Embryonic facial prominence (tissue), 1 donor: ENCODE measurements around the gene KLF1.
"Not testable (repeated sequence)": the region's sequence is repeated elsewhere in the genome, so short reads cannot be mapped to it uniquely, and the experiment has no call there.

ENCODE experiments used
- DNase-seq: peaks from one replicate; pipeline ENCODE4 v3.0.0-alpha.2; 2016; ENCODE audit errors: extremely low spot score

Gene KLF1

GRCh38 chr19:12867120-12868099, 19.6 kb downstream of the KLF1 start:
- peak; percentile 30 for DNase-seq

GRCh38 chr19:12866416-12867119, 20.4 kb downstream of the KLF1 start:
- DNase-seq = no peak

GRCh38 chr19:12865746-12866415, 21.1 kb downstream of the KLF1 start:
- no peak for DNase-seq

- DNase-seq = no peak
Measured at GRCh38 chr19:12864721-12865715, 22.0 kb downstream of the KLF1 start.

GRCh38 chr19:12864143-12864542, 22.9 kb downstream of the KLF1 start:
- no peak for DNase-seq

- no peak for DNase-seq
Measured at GRCh38 chr19:12859546-12859945, 27.5 kb downstream of the KLF1 start.

- no peak for DNase-seq
Measured at GRCh38 chr19:12858041-12858928, 28.7 kb downstream of the KLF1 start.

GRCh38 chr19:12856653-12857052, 30.3 kb downstream of the KLF1 start:
- DNase-seq = no peak

GRCh38 chr19:12847159-12848139, 39.6 kb downstream of the KLF1 start:
- no peak for DNase-seq

GRCh38 chr19:12846613-12847012, 40.4 kb downstream of the KLF1 start:
- DNase-seq = not testable (repeated sequence)

GRCh38 chr19:12843999-12844732, 42.8 kb downstream of the KLF1 start:
- no peak for DNase-seq

- DNase-seq = no peak
Measured at GRCh38 chr19:12843328-12843727, 43.7 kb downstream of the KLF1 start.

GRCh38 chr19:12842511-12842910, 44.5 kb downstream of the KLF1 start:
- no peak for DNase-seq

GRCh38 chr19:12841094-12841493, 45.9 kb downstream of the KLF1 start:
- no peak for DNase-seq

GRCh38 chr19:12840091-12841079, 46.6 kb downstream of the KLF1 start:
- no peak for DNase-seq

GRCh38 chr19:12838886-12839756, 47.9 kb downstream of the KLF1 start:
- DNase-seq = no peak
